Pancreas (tissue), 10 donors: Measurements from ENCODE around the gene MMP15. TPM values are rescaled to one million over a fixed set of nuclear protein-coding genes. Genes with fewer than 3 reads are reported as not detected.
A peak's percentile ranks its signal among the peaks of the same experiment; 100 is the strongest.

Source experiments
- ATAC-seq, 4 donors: fragments of 200-7000 bp; cut with Tn5 transposase; one replicate each; pipeline versions ENCODE4 v1.8.0 to v1.9.1; 2020; ENCODE audit warnings: mild to moderate bottlenecking in 4 of 4, moderate library complexity in 4 of 4
- DNase-seq, 6 donors: peaks; one replicate each; pipeline ENCODE4 v3.0.0-alpha.2; 2020
- FAIRE-seq: peaks from 2 replicates; lab custom pipeline; 2012; peaks lifted over from hg19 to GRCh38; lab: Jason Lieb, UNC
- H3K27ac ChIP-seq, 4 donors: fragments of 200-600 bp; sonication (generic); 1 replicate in 3 of 4; 2 replicates in 1 of 4; pipeline versions ENCODE4 v1.5.0 to v1.8.0; 2020
- H3K27me3 ChIP-seq, 4 donors: fragments of 200-600 bp; one replicate each; pipeline ENCODE4 v1.8.0; 2021
- H3K36me3 ChIP-seq, 3 donors: fragments of 200-600 bp; sonication (generic) in 1 of 3; one replicate each; pipeline versions ENCODE4 v1.5.0 to v1.8.0; 2020 to 2021
- H3K4me1 ChIP-seq, 3 donors: fragments of 200-600 bp; one replicate each; pipeline ENCODE4 v1.8.0; 2021
- H3K4me3 ChIP-seq, 4 donors: fragments of 200-600 bp; sonication (generic) in 2 of 4; one replicate each; pipeline versions ENCODE4 v1.5.0 to v1.8.0; 2020 to 2021
- H3K9me3 ChIP-seq, 4 donors: fragments of 200-600 bp; one replicate each; pipeline ENCODE4 v1.8.0; 2021
- CTCF ChIP-seq, 4 donors: fragments of 200-600 bp; sonication (generic) in 3 of 4; IDR thresholded peaks; one replicate each; pipeline versions ENCODE4 v1.5.0 to v1.8.0; 2021; ENCODE audit warnings: antibody characterized with exemption in 4 of 4
- WGBS, 2 donors: extraction: QIAGEN DNeasy Blood & Tissue Kit; methylation state at CpG; one replicate each; pipeline ENCODE4 v1.1.7; 2013; 5-methylcytosine and 5-hydroxymethylcytosine counted together
- intact Hi-C, 3 donors: fragments of 100-400 bp; cut with DNase I; formaldehyde crosslinking; loops; one replicate each; pipeline versions ENCODE4 v1.11.1 to v1.14.2; 2022
- polyA plus RNA-seq, 2 donors: library from polyadenylated mRNA; stranded (reverse); fragments of 200-250 nt; gene quantifications; one replicate each; pipeline ENCODE4 v1.2.3, GENCODE V29; 2013
- total RNA-seq, 6 donors: library from RNA; stranded (reverse); fragmentation: NEBNext Ultra II Directional in 4 of 6; extraction: Animal tissue kit (Norgen Biotek cat#: 25700) in 4 of 6; gene quantifications; one replicate each; pipeline versions ENCODE4 v1.2.1 to v1.2.4, GENCODE V29; 2021 to 2023
- donor health status: healthy with polysubstance abuse.
- donor health status: DM: no; HTN: no; CAD: no; lungs with moderate emphysema.
- donor health status: DM: no; HTN: no; CAD: no.
- donor health status: control.
- donor health status: control.
- donor health status: Bipolar disorder and iron deficiency.
- donor health status: DM: yes; HTN: yes; CAD: no.
- donor health status: DM: no; HTN: no; CAD: no.
- donor health status: DM: no; HTN: no; CAD: no.
- donor health status: DM: yes; HTN: yes; CAD: no.

MMP15 gene
- total and polyA plus RNA-seq, 8 donors, result 11.2 to 30.2 (median 21.0) TPM

DNA sequence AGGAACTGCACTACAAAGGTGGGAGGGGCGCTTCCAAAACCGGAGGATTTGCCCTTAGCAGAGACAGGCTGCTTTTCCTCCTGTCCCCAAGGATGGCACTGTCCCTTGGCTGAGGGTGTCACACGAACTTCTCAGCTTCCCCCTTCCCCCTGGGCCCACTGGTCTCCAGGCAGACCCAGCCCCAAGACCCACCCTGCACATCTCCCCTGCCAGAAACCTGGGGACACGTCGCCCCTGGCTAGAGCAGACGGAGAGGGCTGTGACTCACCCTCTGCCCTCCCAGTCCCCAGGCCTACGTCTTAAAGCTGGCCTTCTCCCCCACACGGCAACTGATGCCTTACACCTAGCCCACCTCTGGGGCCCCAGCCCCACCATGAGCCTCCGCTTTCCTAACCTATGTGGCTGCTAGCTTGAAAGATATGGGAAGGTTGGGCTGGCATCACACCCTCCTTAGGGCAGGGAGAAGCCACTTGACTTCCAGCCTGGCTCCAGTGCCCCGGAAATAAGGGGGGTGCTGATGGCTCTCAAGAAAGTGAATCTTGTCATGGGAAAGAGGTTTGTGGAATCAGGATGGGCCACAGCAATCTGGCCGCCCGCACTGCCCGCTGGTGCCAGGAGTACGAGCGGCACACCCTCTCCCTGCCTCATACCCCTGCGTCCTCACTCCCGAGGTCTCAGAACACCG, 29.7 kb upstream of the MMP15 start:
- Histone ChIP-seq H3K27me3 (no peaks in the 10 kb centered on the region), H3K9me3 (no peaks in the 10 kb centered on the region), H3K36me3 (peaks cover 8 to 22% (median 13%) of the 10 kb centered on the region in 3 donors), H3K4me1 (peaks cover 10 to 27% (median 19%) of the 10 kb centered on the region in 3 donors), H3K27ac (no peak overlapping the region), H3K4me3 (no peak overlapping the region)
- TF ChIP-seq CTCF (IDR thresholded peaks at IDR 0.05), result no peak
- DNase-seq, result no peak
- 87 to 91% methylated on average over 18 of the region's 18 CpGs for WGBS, 2 donors
- no peak for ATAC-seq
- FAIRE-seq, result no peak
- intact Hi-C loops, result loop anchor here in 1 of 3 donors (5.0 to 10.0 kb wide), 2 partner anchors 244 to 411 kb away; no protein-coding TSS in a partner anchor

DNA sequence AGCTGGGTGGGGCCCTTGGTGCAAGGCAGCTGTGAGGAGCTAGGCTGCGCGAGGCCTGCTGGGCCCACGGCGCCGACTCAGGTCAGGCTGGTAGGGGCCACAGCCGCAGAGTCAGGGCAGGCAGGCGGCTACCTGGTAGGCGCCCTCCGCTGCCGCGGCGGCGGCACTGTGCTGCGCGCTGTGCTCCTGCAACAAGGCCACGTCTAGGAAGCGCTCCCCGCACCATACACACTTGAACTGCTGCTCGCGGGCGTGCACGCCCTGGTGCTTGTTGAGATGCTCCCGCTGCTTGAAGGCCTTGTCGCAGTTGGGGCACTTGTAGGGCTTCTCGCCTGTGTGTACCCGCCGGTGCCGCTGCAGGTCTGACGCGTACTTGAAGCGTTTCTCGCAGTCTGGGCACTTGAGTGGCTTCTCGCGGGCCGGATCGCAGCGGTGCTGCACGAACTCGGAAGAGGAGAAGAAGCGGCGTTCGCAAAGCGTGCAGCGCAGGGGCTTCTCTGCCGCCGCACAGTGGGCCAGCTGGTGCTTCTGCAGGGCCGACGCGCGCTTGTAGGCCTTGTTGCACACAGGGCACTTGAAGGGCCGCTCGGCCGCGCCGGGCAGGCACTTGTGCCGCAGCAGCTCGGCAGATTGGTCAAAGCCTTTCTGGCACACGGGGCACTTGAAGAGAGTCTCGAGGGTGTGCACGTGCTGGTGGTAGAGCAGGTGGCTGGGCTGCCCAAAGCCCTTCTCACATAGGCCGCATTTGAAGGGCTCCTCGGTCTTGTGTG, 29.0 kb upstream of the MMP15 start:
- no peak for TF ChIP-seq CTCF (IDR thresholded peaks at IDR 0.05)
- DNase-seq (no peak), ATAC-seq (no peak), FAIRE-seq (no peak)
- H3K4me3 ChIP-seq, result no peak overlapping the region
- H3K27me3 ChIP-seq, result no peaks in the 10 kb centered on the region
- H3K36me3 ChIP-seq, result peaks cover 8 to 22% (median 13%) of the 10 kb centered on the region in 3 donors
- H3K27ac ChIP-seq, result no peak overlapping the region
- no peaks in the 10 kb centered on the region for H3K9me3 ChIP-seq
- intact Hi-C loops, result loop anchor here in 1 of 3 donors (5.0 to 10.0 kb wide), 2 partner anchors 244 to 412 kb away; no protein-coding TSS in a partner anchor
- peaks cover 10 to 28% (median 19%) of the 10 kb centered on the region in 3 donors for H3K4me1 ChIP-seq
- 96 to 98% methylated on average over 62 of the region's 62 CpGs for WGBS, 2 donors

GRCh38 chr16:57997176-57997527, 28.4 kb upstream of the MMP15 start:
- Histone ChIP-seq H3K36me3 (peaks cover 8 to 22% (median 13%) of the 10 kb centered on the region in 3 donors), H3K4me1 (peaks cover 10 to 32% (median 18%) of the 10 kb centered on the region in 3 donors), H3K9me3 (no peaks in the 10 kb centered on the region), H3K27me3 (no peaks in the 10 kb centered on the region), H3K27ac (no peak overlapping the region), H3K4me3 (no peak overlapping the region)
- TF ChIP-seq CTCF (IDR thresholded peaks at IDR 0.05), result no peak
- DNase-seq, result no peak
- no peak for FAIRE-seq
- WGBS, 2 donors, result 95% methylated on average over 35 of the region's 35 CpGs
- ATAC-seq, result no peak
- intact Hi-C loops, result loop anchor here in 1 of 3 donors (5.0 to 10.0 kb wide), 2 partner anchors 245 to 412 kb away; no protein-coding TSS in a partner anchor

GRCh38 chr16:57997528-57998265, 27.9 kb upstream of the MMP15 start:
- Histone ChIP-seq H3K36me3 (peaks cover 8 to 22% (median 13%) of the 10 kb centered on the region in 3 donors), H3K4me3 (no peak overlapping the region), H3K27me3 (no peaks in the 10 kb centered on the region), H3K4me1 (peaks cover 10 to 29% (median 13%) of the 10 kb centered on the region in 3 donors), H3K9me3 (no peaks in the 10 kb centered on the region), H3K27ac (no peak overlapping the region)
- peak in 1 of 6 donors; percentile 74 for DNase-seq
- TF ChIP-seq CTCF (IDR thresholded peaks at IDR 0.05), result no peak
- ATAC-seq, result no peak
- 95% methylated on average over 36 of the region's 36 CpGs for WGBS, 2 donors
- intact Hi-C loops, result loop anchor here in 1 of 3 donors (2.0 to 10.0 kb wide), 3 partner anchors 97 to 413 kb away; no protein-coding TSS in a partner anchor
- FAIRE-seq, result no peak
